HUES6 (cell line): Measurements from ENCODE around the gene PDE4D.
"Not testable (repeated sequence)": the region's sequence is repeated elsewhere in the genome, so short reads cannot be mapped to it uniquely, and the experiment has no call there.

Source experiments
- H3K27ac ChIP-seq: 2 replicates; pipeline ENCODE4 v1.7.0; 2013; ENCODE audit warnings: low read depth, mild to moderate bottlenecking, low read length, inconsistent platforms
- H3K27me3 ChIP-seq: 2 replicates; pipeline ENCODE4 v1.6.1; 2013; ENCODE audit warnings: low read length; ENCODE audit not compliant: control insufficient read depth, insufficient read depth
- H3K36me3 ChIP-seq: 2 replicates; pipeline ENCODE4 v1.6.1; 2013; ENCODE audit warnings: low read length; ENCODE audit not compliant: control insufficient read depth, insufficient read depth
- H3K4me1 ChIP-seq: 2 replicates; pipeline ENCODE4 v1.6.1; 2013; ENCODE audit warnings: low read length; ENCODE audit not compliant: control insufficient read depth, insufficient read depth
- H3K4me3 ChIP-seq: 2 replicates; pipeline ENCODE4 v1.5.1; 2013; ENCODE audit warnings: low read depth, low read length
- H3K9ac ChIP-seq: one replicate; pipeline ENCODE4 v1.6.1; 2013; ENCODE audit warnings: mild to moderate bottlenecking, low read length
- H3K9me3 ChIP-seq: 2 replicates; pipeline ENCODE4 v1.6.1; 2013; ENCODE audit warnings: low read depth, low read length; ENCODE audit not compliant: control insufficient read depth, insufficient read depth

PDE4D gene

GRCh38 chr5:59785676-59786333, 107.7 kb downstream of the PDE4D start:
- H3K27me3 ChIP-seq: no peaks in the 10 kb centered on the region
- H3K27ac ChIP-seq: no peak overlapping the region
- H3K9ac ChIP-seq: no peak overlapping the region
- H3K36me3 ChIP-seq: no peaks in the 10 kb centered on the region
- peaks cover 11% of the 10 kb centered on the region; the same call in 1 of the 2 replicates for H3K4me1 ChIP-seq
- H3K4me3 ChIP-seq: no peak overlapping the region
- H3K9me3 ChIP-seq: no peaks in the 10 kb centered on the region

- H3K4me3 ChIP-seq, H3K4me1 ChIP-seq, H3K27ac ChIP-seq, H3K27me3 ChIP-seq, H3K36me3 ChIP-seq, H3K9ac ChIP-seq, H3K9me3 ChIP-seq: not testable (repeated sequence)
These were observed 108.8 kb downstream of the PDE4D start for GRCh38 chr5:59784708-59785107.

- H3K27ac ChIP-seq: no peak overlapping the region
- H3K27me3 ChIP-seq: no peaks in the 10 kb centered on the region
- H3K9ac ChIP-seq: no peak overlapping the region
- H3K9me3 ChIP-seq: no peaks in the 10 kb centered on the region
- H3K4me1 ChIP-seq: no peaks in the 10 kb centered on the region
- no peak overlapping the region for H3K4me3 ChIP-seq
- no peaks in the 10 kb centered on the region for H3K36me3 ChIP-seq
These were observed 110.3 kb downstream of the PDE4D start for GRCh38 chr5:59783264-59783663.

- Histone ChIP-seq H3K4me1 (no peaks in the 10 kb centered on the region), H3K27me3 (no peaks in the 10 kb centered on the region), H3K9me3 (no peaks in the 10 kb centered on the region), H3K4me3 (no peak overlapping the region), H3K9ac (no peak overlapping the region), H3K36me3 (no peaks in the 10 kb centered on the region), H3K27ac (no peak overlapping the region)
These were observed 110.7 kb downstream of the PDE4D start for GRCh38 chr5:59782856-59783255.

- Histone ChIP-seq H3K4me3 (no peak overlapping the region), H3K27me3 (no peaks in the 10 kb centered on the region), H3K27ac (no peak overlapping the region), H3K9ac (no peak overlapping the region), H3K36me3 (no peaks in the 10 kb centered on the region), H3K9me3 (no peaks in the 10 kb centered on the region), H3K4me1 (peaks cover 7% of the 10 kb centered on the region; the same call in 1 of the 2 replicates)
These were observed 114.1 kb downstream of the PDE4D start for GRCh38 chr5:59779453-59779852.

GRCh38 chr5:59777028-59777427, 116.5 kb downstream of the PDE4D start:
- no peak overlapping the region for H3K27ac ChIP-seq
- no peaks in the 10 kb centered on the region for H3K36me3 ChIP-seq
- peaks cover 10% of the 10 kb centered on the region for H3K4me1 ChIP-seq
- no peak overlapping the region for H3K9ac ChIP-seq
- no peak overlapping the region for H3K4me3 ChIP-seq
- H3K27me3 ChIP-seq: no peaks in the 10 kb centered on the region
- no peaks in the 10 kb centered on the region for H3K9me3 ChIP-seq

GRCh38 chr5:59773294-59773693, 120.2 kb downstream of the PDE4D start:
- H3K27ac ChIP-seq: no peak overlapping the region
- H3K36me3 ChIP-seq: no peaks in the 10 kb centered on the region
- no peak overlapping the region for H3K4me3 ChIP-seq
- no peaks in the 10 kb centered on the region for H3K9me3 ChIP-seq
- peaks cover 13% of the 10 kb centered on the region for H3K4me1 ChIP-seq
- no peak overlapping the region for H3K9ac ChIP-seq
- H3K27me3 ChIP-seq: peaks cover 9% of the 10 kb centered on the region

- Histone ChIP-seq H3K27ac (no peak overlapping the region), H3K9me3 (no peaks in the 10 kb centered on the region), H3K4me3 (no peak overlapping the region), H3K4me1 (peaks cover 13% of the 10 kb centered on the region), H3K36me3 (no peaks in the 10 kb centered on the region), H3K27me3 (peaks cover 14% of the 10 kb centered on the region), H3K9ac (no peak overlapping the region)
These were observed 120.8 kb downstream of the PDE4D start for GRCh38 chr5:59772757-59773156.

GRCh38 chr5:59772206-59772605, 121.3 kb downstream of the PDE4D start:
- Histone ChIP-seq H3K9me3 (no peaks in the 10 kb centered on the region), H3K36me3 (no peaks in the 10 kb centered on the region), H3K27me3 (peaks cover 19% of the 10 kb centered on the region), H3K9ac (no peak overlapping the region), H3K27ac (no peak overlapping the region), H3K4me1 (peaks cover 13% of the 10 kb centered on the region), H3K4me3 (no peak overlapping the region)

GRCh38 chr5:59770953-59771352, 122.6 kb downstream of the PDE4D start:
- Histone ChIP-seq H3K4me1 (peaks cover 13% of the 10 kb centered on the region; the same call in 1 of the 2 replicates), H3K9ac (no peak overlapping the region), H3K9me3 (no peaks in the 10 kb centered on the region), H3K27me3 (peaks cover 23% of the 10 kb centered on the region), H3K36me3 (no peaks in the 10 kb centered on the region), H3K27ac (no peak overlapping the region), H3K4me3 (no peak overlapping the region)

- Histone ChIP-seq H3K4me1 (peaks cover 13% of the 10 kb centered on the region; the same call in 1 of the 2 replicates), H3K9me3 (no peaks in the 10 kb centered on the region), H3K27ac (no peak overlapping the region), H3K36me3 (no peaks in the 10 kb centered on the region), H3K9ac (no peak overlapping the region), H3K27me3 (peaks cover 23% of the 10 kb centered on the region), H3K4me3 (no peak overlapping the region)
These were observed 123.7 kb downstream of the PDE4D start for GRCh38 chr5:59769832-59770231.

- H3K36me3 ChIP-seq: no peaks in the 10 kb centered on the region
- peak overlapping the region; percentile 65 for H3K4me3 ChIP-seq
- peaks cover 13% of the 10 kb centered on the region; the same call in 1 of the 2 replicates for H3K4me1 ChIP-seq
- H3K9ac ChIP-seq: no peak overlapping the region
- H3K27me3 ChIP-seq: peaks cover 23% of the 10 kb centered on the region
- H3K9me3 ChIP-seq: no peaks in the 10 kb centered on the region
- H3K27ac ChIP-seq: no peak overlapping the region
These were observed 124.5 kb downstream of the PDE4D start for GRCh38 chr5:59769041-59769360.
